ENCODE results near the gene KRTAP8-1.

The KRTAP8-1 gene

GRCh38 chr21:30813174-30813573 lies at the start of gene KRTAP8-1:
KRTAP8-1 (minus strand) TSS chr21:30813274; CDS start chr21:30813220, 54 bp downstream.
- H3K27me3 ChIP-seq (ENCODE audit: control insufficient read depth, insufficient read depth, low read length), result no peaks in the 10 kb centered on the region

GRCh38 chr21:30847627-30848500 lies 34.8 kb upstream of the KRTAP8-1 start:
- H3K9ac ChIP-seq, result no peak overlapping the region
- H3K27me3 ChIP-seq (ENCODE audit: control insufficient read depth, insufficient read depth, low read length), result no peaks in the 10 kb centered on the region
- no peak overlapping the region for H2AFZ ChIP-seq
- H3K36me3 ChIP-seq (ENCODE audit: control insufficient read depth, insufficient read depth, low read length), result no peaks in the 10 kb centered on the region
- no peak overlapping the region for H3K4me3 ChIP-seq (ENCODE audit: low read depth, low read length)
- H3K9me3 ChIP-seq (ENCODE audit: control insufficient read depth, low read length), result no peaks in the 10 kb centered on the region
- no peaks in the 10 kb centered on the region for H3K79me2 ChIP-seq
- no peak overlapping the region for H3K4me2 ChIP-seq (ENCODE audit: low read length)
- TF ChIP-seq, protein P1, sequence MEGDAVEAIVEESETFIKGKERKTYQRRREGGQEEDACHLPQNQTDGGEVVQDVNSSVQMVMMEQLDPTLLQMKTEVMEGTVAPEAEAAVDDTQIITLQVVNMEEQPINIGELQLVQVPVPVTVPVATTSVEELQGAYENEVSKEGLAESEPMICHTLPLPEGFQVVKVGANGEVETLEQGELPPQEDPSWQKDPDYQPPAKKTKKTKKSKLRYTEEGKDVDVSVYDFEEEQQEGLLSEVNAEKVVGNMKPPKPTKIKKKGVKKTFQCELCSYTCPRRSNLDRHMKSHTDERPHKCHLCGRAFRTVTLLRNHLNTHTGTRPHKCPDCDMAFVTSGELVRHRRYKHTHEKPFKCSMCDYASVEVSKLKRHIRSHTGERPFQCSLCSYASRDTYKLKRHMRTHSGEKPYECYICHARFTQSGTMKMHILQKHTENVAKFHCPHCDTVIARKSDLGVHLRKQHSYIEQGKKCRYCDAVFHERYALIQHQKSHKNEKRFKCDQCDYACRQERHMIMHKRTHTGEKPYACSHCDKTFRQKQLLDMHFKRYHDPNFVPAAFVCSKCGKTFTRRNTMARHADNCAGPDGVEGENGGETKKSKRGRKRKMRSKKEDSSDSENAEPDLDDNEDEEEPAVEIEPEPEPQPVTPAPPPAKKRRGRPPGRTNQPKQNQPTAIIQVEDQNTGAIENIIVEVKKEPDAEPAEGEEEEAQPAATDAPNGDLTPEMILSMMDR (IDR thresholded peaks at IDR 0.05), result no peak
- H3K27ac ChIP-seq, result no peak overlapping the region
- H3K4me1 ChIP-seq, result no peaks in the 10 kb centered on the region

More at GRCh38 chr21:30813174-30813573, at the start of gene KRTAP8-1:
- H3K9ac ChIP-seq, result no peak within 1 kb of the TSS
- H3K36me3 ChIP-seq (ENCODE audit: control insufficient read depth, insufficient read depth, low read length), result no peaks in the 10 kb centered on the region
- H3K27ac ChIP-seq, result no peak within 1 kb of the TSS
- TF ChIP-seq, protein P1 (IDR thresholded peaks at IDR 0.05), result no peak
- H3K79me2 ChIP-seq, result no peaks in the 10 kb centered on the region
- no peak within 1 kb of the TSS for H2AFZ ChIP-seq
- no peaks in the 10 kb centered on the region for H3K9me3 ChIP-seq (ENCODE audit: control insufficient read depth, low read length)
- H3K4me1 ChIP-seq, result no peaks in the 10 kb centered on the region
- no peak within 1 kb of the TSS for H3K4me2 ChIP-seq (ENCODE audit: low read length)
- no peak within 1 kb of the TSS for H3K4me3 ChIP-seq (ENCODE audit: low read depth, low read length)

DNA sequence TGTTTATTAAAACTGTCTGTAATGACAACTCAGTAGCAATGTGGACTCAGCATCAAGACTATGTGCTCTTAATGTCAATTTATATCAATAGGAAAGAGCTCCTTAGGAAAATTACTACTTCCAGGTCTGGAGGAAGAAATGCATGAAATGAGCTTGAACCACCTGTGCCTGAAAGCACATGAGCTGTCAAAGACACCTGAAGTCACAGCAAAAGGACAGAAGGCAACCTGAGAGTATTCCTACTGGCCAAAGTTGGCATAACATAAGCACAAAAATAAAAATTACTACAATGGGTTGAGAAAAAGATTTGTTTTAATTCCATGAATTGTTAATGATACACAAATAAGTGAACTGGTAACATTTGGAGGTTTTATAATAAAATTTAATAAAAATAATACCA lies 29.9 kb upstream of the KRTAP8-1 start:
- TF ChIP-seq, protein P1 (IDR thresholded peaks at IDR 0.05), result no peak
- H3K79me2 ChIP-seq, result no peaks in the 10 kb centered on the region
- no peaks in the 10 kb centered on the region for H3K4me1 ChIP-seq
- H3K4me2 ChIP-seq (ENCODE audit: low read length), result no peak overlapping the region
- H3K4me3 ChIP-seq (ENCODE audit: low read depth, low read length), result no peak overlapping the region
- no peaks in the 10 kb centered on the region for H3K36me3 ChIP-seq (ENCODE audit: control insufficient read depth, insufficient read depth, low read length)
- H3K27ac ChIP-seq, result no peak overlapping the region
- H3K27me3 ChIP-seq (ENCODE audit: control insufficient read depth, insufficient read depth, low read length), result no peaks in the 10 kb centered on the region
- no peak overlapping the region for H2AFZ ChIP-seq
- H3K9ac ChIP-seq, result no peak overlapping the region
- no peaks in the 10 kb centered on the region for H3K9me3 ChIP-seq (ENCODE audit: control insufficient read depth, low read length)

DNA sequence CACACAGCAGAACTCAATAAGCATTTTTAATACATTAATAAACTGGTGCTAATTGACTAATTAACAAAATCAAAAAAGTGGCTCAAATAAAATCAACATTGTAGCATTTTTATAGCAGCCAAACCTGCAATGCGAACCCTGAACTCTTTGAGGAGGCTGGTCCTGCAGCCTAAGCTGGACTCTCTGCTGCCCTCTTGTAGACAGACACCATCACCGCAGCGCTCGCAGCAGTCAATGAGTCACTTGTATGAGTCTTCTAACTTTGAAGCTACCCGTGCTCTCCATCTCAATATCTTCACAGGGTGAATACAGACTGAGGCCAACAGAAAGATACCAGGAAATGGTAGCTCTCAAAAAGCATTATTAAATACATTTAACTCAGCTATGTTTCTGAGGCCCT lies 26.2 kb upstream of the KRTAP8-1 start:
- no peaks in the 10 kb centered on the region for H3K27me3 ChIP-seq (ENCODE audit: control insufficient read depth, insufficient read depth, low read length)
- no peak overlapping the region for H3K4me2 ChIP-seq (ENCODE audit: low read length)
- no peak overlapping the region for H3K27ac ChIP-seq
- H3K9me3 ChIP-seq (ENCODE audit: control insufficient read depth, low read length), result no peaks in the 10 kb centered on the region
- H2AFZ ChIP-seq, result no peak overlapping the region
- no peaks in the 10 kb centered on the region for H3K4me1 ChIP-seq
- H3K9ac ChIP-seq, result no peak overlapping the region
- TF ChIP-seq, protein P1 (IDR thresholded peaks at IDR 0.05), result no peak
- H3K4me3 ChIP-seq (ENCODE audit: low read depth, low read length), result no peak overlapping the region
- H3K36me3 ChIP-seq (ENCODE audit: control insufficient read depth, insufficient read depth, low read length), result no peaks in the 10 kb centered on the region
- no peaks in the 10 kb centered on the region for H3K79me2 ChIP-seq

DNA sequence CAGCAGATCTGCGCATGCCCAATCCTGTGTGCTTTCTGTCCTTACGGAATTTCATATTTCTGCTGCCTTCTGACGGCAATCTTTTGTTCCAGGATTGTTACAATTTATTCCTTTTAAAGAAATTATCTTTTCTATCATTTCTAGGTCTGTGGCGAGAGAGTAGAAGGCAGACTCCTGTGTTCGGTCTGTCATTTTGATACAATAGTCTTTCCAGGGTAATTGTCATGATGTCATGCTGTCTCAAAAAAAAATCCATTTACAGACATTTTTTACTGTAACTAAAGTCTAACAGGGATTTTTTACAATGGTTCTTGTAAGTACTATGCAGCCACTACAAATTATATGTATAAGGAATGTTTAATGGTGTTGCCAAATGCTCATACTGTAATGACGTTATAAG lies 25.5 kb upstream of the KRTAP8-1 start:
- Histone ChIP-seq H3K4me3 (ENCODE audit: low read depth, low read length) (no peak overlapping the region), H3K9me3 (ENCODE audit: control insufficient read depth, low read length) (no peaks in the 10 kb centered on the region), H3K27ac (no peak overlapping the region), H3K79me2 (no peaks in the 10 kb centered on the region), H3K4me1 (no peaks in the 10 kb centered on the region), H3K27me3 (ENCODE audit: control insufficient read depth, insufficient read depth, low read length) (no peaks in the 10 kb centered on the region), H3K9ac (no peak overlapping the region), H3K4me2 (ENCODE audit: low read length) (no peak overlapping the region), H2AFZ (no peak overlapping the region), H3K36me3 (ENCODE audit: control insufficient read depth, insufficient read depth, low read length) (no peaks in the 10 kb centered on the region)
- TF ChIP-seq, protein P1 (IDR thresholded peaks at IDR 0.05), result no peak

All from parathyroid adenoma (tissue), 2 donors.